ENCODE measurements around the gene MYL7.

DNA sequence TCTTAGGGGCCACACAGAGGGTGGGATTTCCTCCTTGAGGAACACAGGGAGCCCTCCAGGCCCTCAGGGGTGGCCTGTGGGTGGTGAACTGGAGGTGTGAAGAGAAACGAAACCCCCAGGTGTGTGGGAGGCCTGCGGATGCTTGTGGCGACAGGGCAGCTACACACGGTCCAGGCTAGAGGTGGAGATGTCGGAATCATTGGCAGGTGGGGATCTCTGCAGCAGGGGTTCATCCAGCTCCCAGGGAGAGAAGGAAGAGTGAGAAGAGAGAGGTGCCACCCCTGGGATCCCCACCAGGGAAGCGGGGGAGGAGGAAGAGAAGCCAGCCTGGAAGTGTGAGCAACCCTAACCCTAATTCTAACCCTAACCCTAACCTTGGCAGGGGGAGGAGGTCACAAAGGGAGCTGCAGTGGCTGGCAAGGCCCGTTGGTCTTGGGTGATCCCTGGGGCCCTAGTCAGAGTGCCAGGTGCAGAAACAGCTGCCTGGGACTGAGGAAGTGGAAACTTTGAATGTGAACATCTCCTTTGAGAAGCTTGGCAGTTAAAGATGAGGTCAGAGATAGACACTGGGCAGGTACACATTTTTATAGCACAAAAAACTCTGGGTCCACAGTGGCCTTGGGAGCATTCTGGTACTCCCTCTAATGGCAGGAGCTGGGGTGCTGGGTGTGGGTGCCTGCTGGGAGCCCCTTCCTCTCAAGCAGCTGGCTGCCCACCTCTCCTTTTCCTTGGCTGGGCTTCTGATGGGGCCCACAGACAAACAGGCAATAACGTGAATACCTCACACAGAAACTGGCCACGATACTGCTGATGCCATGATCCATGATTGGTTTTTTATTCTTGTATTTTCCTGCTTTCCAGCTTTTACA lies 43.8 kb downstream of the MYL7 start:
- no peak for TF ChIP-seq CTCF (conservative IDR thresholded peaks at IDR 0.05; ENCODE audit: low read depth, low read length)
- no peak for TF ChIP-seq USF2 (IDR thresholded peaks at IDR 0.05; ENCODE audit: low read depth, low read length)
- no peak for TF ChIP-seq SMC3 (IDR thresholded peaks at IDR 0.05; ENCODE audit: low read depth, low read length)
- no peak for TF ChIP-seq CEBPB (IDR thresholded peaks at IDR 0.05; ENCODE audit: low read depth, low read length)
- TF ChIP-seq RCOR1 (IDR thresholded peaks at IDR 0.05; ENCODE audit: insufficient replicate concordance, low read length) = no peak
- no peak for TF ChIP-seq RFX5 (IDR thresholded peaks at IDR 0.05; ENCODE audit: low read depth, low read length)
- TF ChIP-seq POLR2A (IDR thresholded peaks at IDR 0.05; ENCODE audit: low read depth, low read length) = no peak
- TF ChIP-seq MAZ (IDR thresholded peaks at IDR 0.05; ENCODE audit: borderline replicate concordance, low read depth, low read length) = no peak
- TF ChIP-seq MAFK (IDR thresholded peaks at IDR 0.05; ENCODE audit: low read depth, low read length) = no peak
- TF ChIP-seq ELK1 (IDR thresholded peaks at IDR 0.05; ENCODE audit: borderline replicate concordance, low read depth, low read length) = no peak
